Liver (tissue), 9 donors: ENCODE data around the gene CDT1. TPM values are rescaled to one million over a fixed set of nuclear protein-coding genes. Genes with fewer than 3 reads are reported as not detected.

Experiments
- DNase-seq: peaks from one replicate; pipeline ENCODE4 v3.0.0-alpha.2; 2017; ENCODE audit warnings: low spot score
- H3K27ac ChIP-seq, 2 donors: one replicate each; pipeline ENCODE4 v1.7.0; 2013; ENCODE audit warnings: inconsistent platforms in 2 of 2, low read length in 2 of 2, control low read depth in 1 of 2, low read depth in 1 of 2, mild to moderate bottlenecking in 1 of 2
- H3K27me3 ChIP-seq, 4 donors: one replicate each; pipeline versions ENCODE4 v1.6.1 to v1.7.0; 2013; ENCODE audit warnings: low read length in 3 of 4, inconsistent platforms in 1 of 4, mild to moderate bottlenecking in 1 of 4, moderate library complexity in 1 of 4; ENCODE audit not compliant: control insufficient read depth in 4 of 4, insufficient read depth in 4 of 4
- H3K36me3 ChIP-seq, 4 donors: one replicate each; pipeline versions ENCODE4 v1.6.1 to v1.7.0; 2013; ENCODE audit warnings: low read length in 3 of 4, mild to moderate bottlenecking in 3 of 4, low read depth in 1 of 4, moderate library complexity in 1 of 4; ENCODE audit not compliant: control insufficient read depth in 4 of 4, insufficient read depth in 3 of 4
- H3K4me1 ChIP-seq, 4 donors: one replicate each; pipeline versions ENCODE4 v1.6.1 to v1.7.0; 2013; ENCODE audit warnings: low read length in 3 of 4, mild to moderate bottlenecking in 3 of 4, moderate library complexity in 1 of 4; ENCODE audit not compliant: control insufficient read depth in 4 of 4, insufficient read depth in 4 of 4
- H3K4me3 ChIP-seq, 3 donors: one replicate each; pipeline versions ENCODE4 v1.6.1 to v1.7.0; 2013; ENCODE audit warnings: low read length in 3 of 3, control low read depth in 1 of 3, low read depth in 1 of 3, mild to moderate bottlenecking in 1 of 3
- H3K9ac ChIP-seq, 2 donors: one replicate each; pipeline ENCODE4 v1.7.0; 2013; ENCODE audit warnings: low read length in 2 of 2, mild to moderate bottlenecking in 2 of 2, moderate library complexity in 2 of 2, control low read depth in 1 of 2, low read depth in 1 of 2
- H3K9me3 ChIP-seq, 4 donors: one replicate each; pipeline versions ENCODE4 v1.6.1 to v1.7.0; 2013; ENCODE audit warnings: low read length in 3 of 4; ENCODE audit not compliant: control insufficient read depth in 4 of 4
- ATF3 ChIP-seq: IDR thresholded peaks from 2 replicates; pipeline ENCODE4 v1.6.1; 2016; ENCODE audit warnings: antibody characterized with exemption
- CTCF ChIP-seq: fragments of 150-350 bp; IDR thresholded peaks from 2 replicates; pipeline ENCODE4 v1.5.1; 2017; ENCODE audit warnings: improper control_type of control experiment, low read depth, low read length; ENCODE audit not compliant: missing input control
- EGR1 ChIP-seq, 2 donors: IDR thresholded peaks; 2 replicates each; pipeline ENCODE4 v1.6.1; 2016 to 2018; ENCODE audit warnings: antibody characterized with exemption in 2 of 2, low read depth in 2 of 2
- FOXA2 ChIP-seq: IDR thresholded peaks from 2 replicates; pipeline ENCODE4 v1.6.1; 2016; ENCODE audit warnings: antibody characterized with exemption
- GABPA ChIP-seq, 2 donors: IDR thresholded peaks in 1 of 2; conservative IDR thresholded peaks in 1 of 2; 2 replicates each; pipeline ENCODE4 v1.6.1; 2016; ENCODE audit warnings: antibody characterized with exemption in 2 of 2, mild to moderate bottlenecking in 1 of 2, moderate library complexity in 1 of 2
- HNF4G ChIP-seq: IDR thresholded peaks from 2 replicates; pipeline ENCODE4 v1.6.1; 2016; ENCODE audit warnings: antibody characterized with exemption
- JUND ChIP-seq, 2 donors: IDR thresholded peaks; 2 replicates each; pipeline ENCODE4 v1.6.1; 2016; ENCODE audit warnings: antibody characterized with exemption in 2 of 2
- MAX ChIP-seq: IDR thresholded peaks from 2 replicates; pipeline ENCODE4 v1.6.1; 2016; ENCODE audit warnings: antibody characterized with exemption
- NR2F2 ChIP-seq: IDR thresholded peaks from 2 replicates; pipeline ENCODE4 v1.6.1; 2016; ENCODE audit warnings: antibody characterized with exemption
- RAD21 ChIP-seq, 2 donors: IDR thresholded peaks; 2 replicates each; pipeline ENCODE4 v1.6.1; 2016; ENCODE audit warnings: antibody characterized with exemption in 2 of 2, mild to moderate bottlenecking in 2 of 2
- RXRA ChIP-seq, 2 donors: IDR thresholded peaks; 2 replicates each; pipeline ENCODE4 v1.6.1; 2017 to 2018; ENCODE audit warnings: antibody characterized with exemption in 2 of 2, mild to moderate bottlenecking in 1 of 2
- YY1 ChIP-seq: IDR thresholded peaks from 2 replicates; pipeline ENCODE4 v1.6.1; 2016; ENCODE audit warnings: antibody characterized with exemption, mild to moderate bottlenecking
- WGBS: extraction: QIAGEN DNeasy Blood & Tissue Kit; methylation state at CpG from one replicate; pipeline ENCODE4 v1.1.7; 2013; 5-methylcytosine and 5-hydroxymethylcytosine counted together
- polyA plus RNA-seq, 2 donors: library from polyadenylated mRNA; stranded (reverse) in 1 of 2; unstranded in 1 of 2; fragments of 200-250 nt in 1 of 2; fragments of >200 nt in 1 of 2; fragmentation: Nextera tagmentation in 1 of 2; extraction: Ambion mirVana in 1 of 2; gene quantifications; one replicate each; pipeline versions ENCODE4 v1.2.1 to v1.2.3, GENCODE V29; 2013 to 2015
- total RNA-seq, 2 donors: library from RNA; depleted of rRNA; stranded (reverse); fragments of >200 nt; gene quantifications; one replicate each; pipeline ENCODE4 v1.2.3, GENCODE V29; 2014
- donor health status: healthy.
- donor health status: healthy.
- donor health status: healthy.
- donor health status: healthy.
- donor health status: healthy.

CDT1 gene
- total and polyA plus RNA-seq, 4 donors = 0.08 to 37.6 (median 0.93) TPM

DNA sequence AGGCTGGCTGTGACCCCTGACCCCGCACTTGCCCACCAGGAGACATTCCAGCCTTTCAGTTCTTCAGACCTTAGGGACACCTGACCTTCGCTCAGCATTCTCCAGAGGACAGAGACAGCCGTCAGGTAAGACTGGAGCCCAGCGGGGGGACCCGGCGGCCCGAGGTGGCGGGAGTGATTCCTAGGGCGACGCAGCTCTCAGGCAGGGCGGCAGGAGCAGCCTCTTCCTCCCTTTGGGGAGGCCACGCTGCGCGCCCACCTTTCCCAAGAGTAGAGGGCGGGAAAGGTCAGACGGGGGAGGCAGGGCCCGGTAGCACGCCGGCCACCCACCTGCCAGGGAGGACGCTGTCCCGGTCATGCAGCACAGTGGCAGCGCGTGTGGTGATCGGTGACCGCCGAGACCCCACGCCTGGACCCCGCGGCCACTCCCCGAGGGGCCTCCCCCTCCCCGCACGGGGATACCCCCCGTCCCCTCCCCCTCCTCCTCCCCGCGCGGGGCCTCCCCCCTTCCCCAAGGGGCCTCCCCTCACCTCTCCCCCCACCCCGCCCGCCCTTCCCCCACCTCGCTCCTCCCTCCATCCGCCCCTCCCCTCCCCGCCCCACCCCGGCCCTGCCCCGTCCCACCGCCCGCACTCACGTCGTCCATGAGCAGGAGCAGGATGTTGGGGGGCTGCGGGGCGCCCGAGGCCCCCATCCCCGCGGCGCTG lies 52.7 kb downstream of the CDT1 start:
- peaks cover 12 to 36% (median 26%) of the 10 kb centered on the region in 4 donors for H3K4me1 ChIP-seq
- WGBS = 17% methylated on average over 52 of the region's 53 CpGs
- H3K9me3 ChIP-seq = no peaks in the 10 kb centered on the region
- no peak overlapping the region for H3K9ac ChIP-seq
- peak overlapping the region in 1 of 2 donors; percentile 62 for H3K27ac ChIP-seq
- no peak for TF ChIP-seq JUND (IDR thresholded peaks at IDR 0.05)
- TF ChIP-seq RXRA (IDR thresholded peaks at IDR 0.05) = no peak
- TF ChIP-seq CTCF = no peak
- TF ChIP-seq NR2F2 = no peak
- TF ChIP-seq HNF4G = no peak
- TF ChIP-seq RAD21 (IDR thresholded peaks at IDR 0.05) = no peak
- TF ChIP-seq EGR1 (IDR thresholded peaks at IDR 0.05; ENCODE audit: low read depth in 2 of 2) = no peak
- no peak for TF ChIP-seq ATF3
- TF ChIP-seq YY1 = no peak
- TF ChIP-seq GABPA (IDR thresholded peaks at IDR 0.05 in 1 of 2, conservative IDR thresholded peaks at IDR 0.05 in 1 of 2) = no peak
- peak overlapping the region; percentile 21 to 68 (median 59) for H3K4me3 ChIP-seq
- DNase-seq = no peak
- no peaks in the 10 kb centered on the region for H3K27me3 ChIP-seq
- peaks cover 5 to 25% (median 16%) of the 10 kb centered on the region in 4 donors for H3K36me3 ChIP-seq

GRCh38 chr16:88856828-88857727 lies 53.5 kb downstream of the CDT1 start, which contains the start of the genes GALNS and TRAPPC2L:
Gene GALNS (minus strand): TSS chr16:88856947. CDS start chr16:88856877, 70 bp downstream.
Gene TRAPPC2L (plus strand): TSS chr16:88857127. CDS start chr16:88857151, 24 bp downstream.
- TF ChIP-seq RXRA (IDR thresholded peaks at IDR 0.05) = no peak
- peak; percentile 98 for TF ChIP-seq YY1
- TF ChIP-seq FOXA2 = no peak
- TF ChIP-seq GABPA (IDR thresholded peaks at IDR 0.05 in 1 of 2, conservative IDR thresholded peaks at IDR 0.05 in 1 of 2) = peak in 1 of 2 donors; percentile 47
- TF ChIP-seq RAD21 (IDR thresholded peaks at IDR 0.05) = no peak
- peak within 1 kb of the TSS; percentile 27 to 79 for H3K27ac ChIP-seq
- DNase-seq = peak; percentile 100
- H3K9ac ChIP-seq = peak within 1 kb of the TSS; percentile 49 to 68
- H3K4me3 ChIP-seq = peak within 1 kb of the TSS; percentile 68 to 94 (median 84)
- H3K27me3 ChIP-seq = no peaks in the 10 kb centered on the region
- H3K4me1 ChIP-seq = peaks cover 12 to 29% (median 22%) of the 10 kb centered on the region in 4 donors
- H3K9me3 ChIP-seq = no peaks in the 10 kb centered on the region
- peaks cover 8 to 31% (median 16%) of the 10 kb centered on the region in 4 donors for H3K36me3 ChIP-seq
- under 1% methylated on average over 87 of the region's 87 CpGs for WGBS

- peak; percentile 58 for TF ChIP-seq CTCF
- no peak for TF ChIP-seq MAX
- peak; percentile 73 to 82 for TF ChIP-seq RAD21 (IDR thresholded peaks at IDR 0.05)
- H3K9ac ChIP-seq = peak overlapping the region; percentile 49 to 68
- DNase-seq = peak; percentile 72
- no peaks in the 10 kb centered on the region for H3K27me3 ChIP-seq
- peak overlapping the region; percentile 68 to 94 (median 84) for H3K4me3 ChIP-seq
- 16% methylated on average over 12 of the region's 12 CpGs for WGBS
- H3K36me3 ChIP-seq = peaks cover 8 to 39% (median 18%) of the 10 kb centered on the region in 4 donors
- H3K4me1 ChIP-seq = peaks cover 12 to 29% (median 22%) of the 10 kb centered on the region in 4 donors
- no peaks in the 10 kb centered on the region for H3K9me3 ChIP-seq
- H3K27ac ChIP-seq = peak overlapping the region; percentile 27 to 79
Observed at GRCh38 chr16:88857728-88858339, 54.2 kb downstream of the CDT1 start.
